B cell (primary cell): Measurements from ENCODE around the gene CACNA2D3. TPM values are rescaled to one million over a fixed set of nuclear protein-coding genes. Genes with fewer than 3 reads are reported as not detected.

ENCODE experiments used
- ATAC-seq: fragments of 200-7000 bp; cut with Tn5 transposase; one replicate; pipeline ENCODE4 v1.10.0; 2021; ENCODE audit warnings: low read depth, mild to moderate bottlenecking, moderate number of reproducible peaks, moderate library complexity
- CTCF ChIA-PET: fragments of 350-600 bp; sonication (Branson Sonifier 250); formaldehyde crosslinking; loops from one replicate; lab custom pipeline; 2021; ENCODE audit warnings: antibody characterized with exemption, inconsistent platforms; lab: Charles Lee
- POLR2A ChIA-PET: fragments of 350-600 bp; sonication (Branson Sonifier 250); formaldehyde crosslinking; loops from one replicate; lab custom pipeline; 2021; ENCODE audit warnings: antibody characterized with exemption; lab: Charles Lee
- DNase-seq: peaks from one replicate; pipeline ENCODE4 v3.0.0; 2013
- H2AFZ ChIP-seq: 2 replicates; pipeline ENCODE4 v1.6.1; 2012; ENCODE audit warnings: mild to moderate bottlenecking, low read depth, low read length; ENCODE audit not compliant: insufficient read depth, poor library complexity, severe bottlenecking
- H3K27ac ChIP-seq, 2 donors: 1 replicate in 1 of 2; 2 replicates in 1 of 2; pipeline ENCODE4 v1.5.1; 2012 to 2013; ENCODE audit warnings: low read length in 2 of 2, mild to moderate bottlenecking in 2 of 2, moderate library complexity in 1 of 2
- H3K27me3 ChIP-seq, 4 experiments: fragments of 200-600 bp in 1 of 4; sonication (generic) in 1 of 4; replicated peaks in 1 of 4; 1 replicate in 2 of 4; 2 replicates in 2 of 4; pipeline versions ENCODE4 v1.6.1 to v1.7.0; 2013 to 2016; ENCODE audit warnings: low read length in 3 of 4, mild to moderate bottlenecking in 2 of 4, mixed read lengths in 1 of 4, moderate library complexity in 1 of 4; ENCODE audit not compliant: insufficient read depth in 4 of 4, control insufficient read depth in 3 of 4; ENCODE audit errors: control extremely low read depth in 1 of 4
- H3K36me3 ChIP-seq, 2 experiments: replicated peaks in 1 of 2; 1 replicate in 1 of 2; 2 replicates in 1 of 2; pipeline versions ENCODE4 v1.6.1 to v1.7.1; 2013; ENCODE audit warnings: low read length in 1 of 2; ENCODE audit not compliant: insufficient read depth in 2 of 2, control insufficient read depth in 1 of 2; ENCODE audit errors: control extremely low read depth in 1 of 2, extremely low read depth in 1 of 2
- H3K4me1 ChIP-seq, 2 donors: fragments of 200-600 bp in 1 of 2; sonication (generic) in 1 of 2; 1 replicate in 1 of 2; 2 replicates in 1 of 2; pipeline versions ENCODE4 v1.5.1 to v1.6.1; 2013 to 2017; ENCODE audit warnings: low read length in 2 of 2; ENCODE audit not compliant: control insufficient read depth in 2 of 2, insufficient read depth in 2 of 2
- H3K4me2 ChIP-seq: replicated peaks from 2 replicates; pipeline ENCODE3; 2012; ENCODE audit warnings: mild to moderate bottlenecking, low read depth, low read length; ENCODE audit not compliant: poor library complexity, severe bottlenecking
- H3K4me3 ChIP-seq, 5 experiments: fragments of 200-600 bp in 1 of 5; sonication (generic) in 1 of 5; 1 replicate in 3 of 5; 2 replicates in 2 of 5; pipeline versions ENCODE4 v1.5.1 to v1.7.0; 2011 to 2016; ENCODE audit warnings: low read length in 4 of 5, mild to moderate bottlenecking in 4 of 5, low read depth in 2 of 5, control low read depth in 1 of 5, moderate library complexity in 1 of 5; ENCODE audit not compliant: insufficient read depth in 1 of 5; ENCODE audit errors: control extremely low read depth in 1 of 5, extremely low read depth in 1 of 5
- H3K79me2 ChIP-seq: fragments of 200-600 bp; sonication (generic); one replicate; pipeline ENCODE4 v1.6.0; 2016; ENCODE audit warnings: low read length; ENCODE audit not compliant: control insufficient read depth, insufficient read depth
- H3K9ac ChIP-seq: fragments of 200-600 bp; sonication (generic); 2 replicates; pipeline ENCODE4 v1.6.1; 2017; ENCODE audit warnings: mild to moderate bottlenecking, low read length, moderate library complexity
- H3K9me3 ChIP-seq, 3 donors: one replicate each; pipeline versions ENCODE4 v1.6.1 to v1.7.1; 2013; ENCODE audit warnings: low read length in 2 of 3; ENCODE audit not compliant: control insufficient read depth in 2 of 3, insufficient read depth in 1 of 3; ENCODE audit errors: control extremely low read depth in 1 of 3
- H4K20me1 ChIP-seq: 2 replicates; pipeline ENCODE4 v1.6.0; 2012; ENCODE audit warnings: mild to moderate bottlenecking, low read length; ENCODE audit not compliant: insufficient read depth, control insufficient read depth, poor library complexity, severe bottlenecking
- H3K27ac Mint-ChIP-seq: one replicate; pipeline ENCODE4 v1.8.0; 2021; ENCODE audit warnings: mixed read lengths
- H3K27me3 Mint-ChIP-seq: one replicate; pipeline ENCODE4 v1.8.0; 2021; ENCODE audit warnings: mixed read lengths
- H3K4me1 Mint-ChIP-seq: one replicate; pipeline ENCODE4 v1.8.0; 2021; ENCODE audit warnings: mixed read lengths
- H3K4me3 Mint-ChIP-seq: one replicate; pipeline ENCODE4 v1.8.0; 2021; ENCODE audit warnings: mixed read lengths
- H3K9me3 Mint-ChIP-seq: one replicate; pipeline ENCODE4 v1.8.0; 2022; ENCODE audit warnings: mixed read lengths; ENCODE audit not compliant: insufficient read depth
- CTCF ChIP-seq: fragments of 200-600 bp; IDR thresholded peaks from one replicate; pipeline ENCODE4 v1.8.0; 2022; ENCODE audit warnings: antibody characterized with exemption, mild to moderate bottlenecking
- EZH2 ChIP-seq: IDR thresholded peaks from 2 replicates; pipeline ENCODE4 v1.6.1; 2012; ENCODE audit warnings: borderline replicate concordance, low read depth, mild to moderate bottlenecking, moderate library complexity, low read length; ENCODE audit not compliant: insufficient read depth, poor library complexity, severe bottlenecking
- WGBS: methylation state at CpG from one replicate; pipeline ENCODE4 v1.1.5; 2013; ENCODE audit warnings: missing lambda C conversion rate; ENCODE audit not compliant: insufficient coverage; 5-methylcytosine and 5-hydroxymethylcytosine counted together
- intact Hi-C: fragments of 100-400 bp; cut with micrococcal nuclease; formaldehyde crosslinking; loops from one replicate; pipeline ENCODE4 v1.10.0; 2022
- polyA plus RNA-seq: library from polyadenylated mRNA; depleted of rRNA; stranded (reverse); fragments of >200 nt; gene quantifications from 2 replicates; pipeline ENCODE4 v1.2.3, GENCODE V29; 2012
- total RNA-seq, 2 donors: library from RNA; stranded (reverse); fragments of 120-200 nt in 1 of 2; gene quantifications; 1 replicate in 1 of 2; 2 replicates in 1 of 2; pipeline versions ENCODE4 v1.2.3 to v1.2.4, GENCODE V29; 2013 to 2022

CACNA2D3 gene
- total and polyA plus RNA-seq, 2 donors (not counting 1 experiment from before 2014, with no cell fraction given): not detected

GRCh38 chr3:54982807-54983206 lies 860.5 kb downstream of the CACNA2D3 start:
- intact Hi-C loops: no loop called here
- H3K4me3 Mint-ChIP-seq: no peak overlapping the region
- no peak overlapping the region for H3K27ac ChIP-seq
- no peak overlapping the region for H3K27ac Mint-ChIP-seq
- no peak overlapping the region for H3K9ac ChIP-seq
- ChIA-PET CTCF (no interaction called here), POLR2A (no interaction called here)
- ATAC-seq (no peak), DNase-seq (no peak)
- no peaks in the 10 kb centered on the region for H3K4me1 ChIP-seq
- H3K27me3 ChIP-seq: no peaks in the 10 kb centered on the region
- no peak overlapping the region for H2AFZ ChIP-seq
- no peaks in the 10 kb centered on the region for H3K4me1 Mint-ChIP-seq
- H3K9me3 ChIP-seq: peaks cover 0 to 5% (median 0%) of the 10 kb centered on the region in 3 donors
- no peaks in the 10 kb centered on the region for H3K36me3 ChIP-seq
- no peak overlapping the region for H3K4me3 ChIP-seq
- WGBS: 74% methylated on average over 3 of the region's 4 CpGs
- TF ChIP-seq EZH2 (no peak), CTCF (no peak)
- no peaks in the 10 kb centered on the region for H3K9me3 Mint-ChIP-seq
- H3K27me3 Mint-ChIP-seq: no peaks in the 10 kb centered on the region
- no peaks in the 10 kb centered on the region for H4K20me1 ChIP-seq
- no peaks in the 10 kb centered on the region for H3K79me2 ChIP-seq
- H3K4me2 ChIP-seq: no peak overlapping the region

- H3K4me3 ChIP-seq: no peak overlapping the region
- TF ChIP-seq CTCF (no peak), EZH2 (no peak)
- no peak for DNase-seq
- no peak overlapping the region for H3K9ac ChIP-seq
- no peak overlapping the region for H3K27ac ChIP-seq
- ChIA-PET POLR2A (no interaction called here), CTCF (no interaction called here)
- H3K4me3 Mint-ChIP-seq: no peak overlapping the region
- no peak overlapping the region for H3K27ac Mint-ChIP-seq
- no peak for ATAC-seq
- H3K27me3 ChIP-seq: no peaks in the 10 kb centered on the region
- H3K9me3 ChIP-seq: peaks cover 0 to 5% (median 0%) of the 10 kb centered on the region in 3 donors
- no peaks in the 10 kb centered on the region for H3K4me1 ChIP-seq
- H3K79me2 ChIP-seq: no peaks in the 10 kb centered on the region
- no peak overlapping the region for H2AFZ ChIP-seq
- H3K36me3 ChIP-seq: no peaks in the 10 kb centered on the region
- no peak overlapping the region for H3K4me2 ChIP-seq
- H3K9me3 Mint-ChIP-seq: no peaks in the 10 kb centered on the region
- H3K4me1 Mint-ChIP-seq: no peaks in the 10 kb centered on the region
- intact Hi-C loops: no loop called here
- H4K20me1 ChIP-seq: no peaks in the 10 kb centered on the region
- H3K27me3 Mint-ChIP-seq: no peaks in the 10 kb centered on the region
- 76% methylated on average over 3 of the region's 5 CpGs for WGBS
Observed at GRCh38 chr3:54983266-54984099, 861.1 kb downstream of the CACNA2D3 start.
